ENCODE measurements around the gene PCDHB15.
"Not testable (repeated sequence)": the region's sequence is repeated elsewhere in the genome, so short reads cannot be mapped to it uniquely, and the experiment has no call there.

DNA sequence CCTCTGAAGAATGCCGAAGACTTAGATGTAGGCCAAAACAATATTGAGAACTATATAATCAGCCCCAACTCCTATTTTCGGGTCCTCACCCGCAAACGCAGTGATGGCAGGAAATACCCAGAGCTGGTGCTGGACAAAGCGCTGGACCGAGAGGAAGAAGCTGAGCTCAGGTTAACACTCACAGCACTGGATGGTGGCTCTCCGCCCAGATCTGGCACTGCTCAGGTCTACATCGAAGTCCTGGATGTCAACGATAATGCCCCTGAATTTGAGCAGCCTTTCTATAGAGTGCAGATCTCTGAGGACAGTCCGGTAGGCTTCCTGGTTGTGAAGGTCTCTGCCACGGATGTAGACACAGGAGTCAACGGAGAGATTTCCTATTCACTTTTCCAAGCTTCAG, 30.6 kb upstream of the PCDHB15 start:
- TF ChIP-seq, protein P1, sequence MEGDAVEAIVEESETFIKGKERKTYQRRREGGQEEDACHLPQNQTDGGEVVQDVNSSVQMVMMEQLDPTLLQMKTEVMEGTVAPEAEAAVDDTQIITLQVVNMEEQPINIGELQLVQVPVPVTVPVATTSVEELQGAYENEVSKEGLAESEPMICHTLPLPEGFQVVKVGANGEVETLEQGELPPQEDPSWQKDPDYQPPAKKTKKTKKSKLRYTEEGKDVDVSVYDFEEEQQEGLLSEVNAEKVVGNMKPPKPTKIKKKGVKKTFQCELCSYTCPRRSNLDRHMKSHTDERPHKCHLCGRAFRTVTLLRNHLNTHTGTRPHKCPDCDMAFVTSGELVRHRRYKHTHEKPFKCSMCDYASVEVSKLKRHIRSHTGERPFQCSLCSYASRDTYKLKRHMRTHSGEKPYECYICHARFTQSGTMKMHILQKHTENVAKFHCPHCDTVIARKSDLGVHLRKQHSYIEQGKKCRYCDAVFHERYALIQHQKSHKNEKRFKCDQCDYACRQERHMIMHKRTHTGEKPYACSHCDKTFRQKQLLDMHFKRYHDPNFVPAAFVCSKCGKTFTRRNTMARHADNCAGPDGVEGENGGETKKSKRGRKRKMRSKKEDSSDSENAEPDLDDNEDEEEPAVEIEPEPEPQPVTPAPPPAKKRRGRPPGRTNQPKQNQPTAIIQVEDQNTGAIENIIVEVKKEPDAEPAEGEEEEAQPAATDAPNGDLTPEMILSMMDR (IDR thresholded peaks at IDR 0.05; ENCODE audit: low read depth, low read length), result not testable (repeated sequence)
- TF ChIP-seq POLR2A (IDR thresholded peaks at IDR 0.05; ENCODE audit: extremely low read depth, insufficient read length), result not testable (repeated sequence)

Measured in NB4 (cell line).